GM12878 (cell line): ENCODE measurements around the gene GLB1L2. TPM values are rescaled to one million over a fixed set of nuclear protein-coding genes. Genes with fewer than 3 reads are reported as not detected.

ENCODE experiments used
- ATAC-seq: fragments of 200-7000 bp; cut with Tn5 transposase; 3 replicates; pipeline ENCODE4 v1.9.1; 2020; ENCODE audit warnings: mild to moderate bottlenecking, moderate library complexity
- BruUV-seq: library from RNA; stranded (reverse); fragments of 400-500 nt; replicated peaks from 2 replicates; lab custom pipeline; 2021; lab: Mats Ljungman, UMichigan
- CTCF ChIA-PET: fragments of 300-600 bp; sonication (Branson Sonifier 250); formaldehyde crosslinking; extraction: SDS; loops from one replicate; lab custom pipeline; 2021; ENCODE audit warnings: inconsistent platforms; lab: Yijun Ruan, JAX
- POLR2A ChIA-PET: fragments of 350-600 bp; formaldehyde crosslinking; extraction: SDS; loops from one replicate; lab custom pipeline; 2021; ENCODE audit warnings: inconsistent platforms; lab: Charles Lee
- RAD21 ChIA-PET: fragments of 300-600 bp; sonication (Branson Sonifier 250); formaldehyde crosslinking; loops from one replicate; lab custom pipeline; 2023; ENCODE audit warnings: antibody characterized with exemption; ENCODE audit not compliant: unreplicated experiment; lab: Charles Lee
- SMC1A ChIA-PET: fragments of 300-600 bp; sonication (Branson Sonifier 250); formaldehyde crosslinking; loops from one replicate; lab custom pipeline; 2023; ENCODE audit not compliant: unreplicated experiment, uncharacterized antibody; lab: Charles Lee
- DNase-seq: peaks from one replicate; pipeline ENCODE4 v3.0.0-alpha.2; 2011; ENCODE audit warnings: low read depth, low spot score
- FAIRE-seq: peaks from 3 replicates; lab custom pipeline; 2011; peaks lifted over from hg19 to GRCh38; lab: Jason Lieb, UNC
- H2AFZ ChIP-seq: 2 replicates; pipeline ENCODE4 v1.6.0; 2011; ENCODE audit warnings: low read depth, low read length, control low read depth; ENCODE audit not compliant: control insufficient read depth
- H3K27ac ChIP-seq: 2 replicates; pipeline ENCODE4 v1.5.1; 2011; ENCODE audit warnings: control low read depth; ENCODE audit not compliant: control insufficient read depth, insufficient read depth
- H3K27me3 ChIP-seq, 2 experiments: replicated peaks in 1 of 2; 2 replicates each; pipeline versions ENCODE4 v1.6.0 to v1.6.1; 2011; ENCODE audit warnings: low read length in 1 of 2; ENCODE audit not compliant: control insufficient read depth in 2 of 2, insufficient read depth in 2 of 2
- H3K36me3 ChIP-seq, 2 experiments: 2 replicates each; pipeline ENCODE4 v1.5.1; 2011; ENCODE audit warnings: low read length in 1 of 2; ENCODE audit not compliant: control insufficient read depth in 2 of 2, insufficient read depth in 2 of 2
- H3K4me1 ChIP-seq: 2 replicates; pipeline ENCODE4 v1.6.1; 2011; ENCODE audit warnings: mild to moderate bottlenecking, low read length, moderate library complexity, mixed read lengths; ENCODE audit not compliant: control insufficient read depth, insufficient read depth
- H3K4me2 ChIP-seq: 2 replicates; pipeline ENCODE4 v1.6.0; 2011; ENCODE audit warnings: control low read depth; ENCODE audit not compliant: control insufficient read depth, insufficient read depth
- H3K4me3 ChIP-seq: fragments of 200-600 bp; sonication (generic); 2 replicates; pipeline ENCODE4 v1.5.1; 2016
- H3K79me2 ChIP-seq: 2 replicates; pipeline ENCODE4 v1.6.0; 2011; ENCODE audit warnings: low read length; ENCODE audit not compliant: control insufficient read depth, insufficient read depth
- H3K9ac ChIP-seq: 2 replicates; pipeline ENCODE4 v1.8.0; 2011; ENCODE audit warnings: low read length, control low read depth, mixed read lengths; ENCODE audit not compliant: control insufficient read depth, insufficient read depth
- H3K9me3 ChIP-seq: replicated peaks from 3 replicates; pipeline ENCODE4 v1.5.1; 2011; ENCODE audit warnings: mild to moderate bottlenecking, low read length; ENCODE audit not compliant: control insufficient read depth, insufficient read depth
- H4K20me1 ChIP-seq: 2 replicates; pipeline ENCODE4 v1.6.0; 2011; ENCODE audit not compliant: control insufficient read depth, insufficient read depth
- CREB1 ChIP-seq: IDR thresholded peaks from 2 replicates; pipeline ENCODE4 v1.6.1; 2012; ENCODE audit warnings: low read depth, mild to moderate bottlenecking, inconsistent platforms
- CREM ChIP-seq: IDR thresholded peaks from 2 replicates; pipeline ENCODE4 v1.6.1; 2014; ENCODE audit warnings: antibody characterized with exemption, low read depth
- GABPA ChIP-seq: IDR thresholded peaks from 2 replicates; pipeline ENCODE4 v1.6.1; 2014; ENCODE audit warnings: antibody characterized with exemption, low read depth, mild to moderate bottlenecking, inconsistent platforms
- NRF1 ChIP-seq: conservative IDR thresholded peaks from 2 replicates; pipeline ENCODE4 v1.6.1; 2011; ENCODE audit warnings: mild to moderate bottlenecking, low read depth, low read length, improper control_type of control experiment
- ZBED1 ChIP-seq: IDR thresholded peaks from 2 replicates; pipeline ENCODE4 v1.6.1; 2016; ENCODE audit warnings: borderline replicate concordance
- ZBTB11 ChIP-seq: fragments of 450-650 bp; formaldehyde crosslinking; IDR thresholded peaks from 2 replicates; pipeline ENCODE4 v1.5.0; 2022; ENCODE audit warnings: mild to moderate bottlenecking, missing genetic modification characterization
- WGBS: methylation state at CpG from one replicate; pipeline ENCODE4 v1.1.6; 2016; ENCODE audit warnings: low lambda C conversion rate; ENCODE audit not compliant: insufficient replicate concordance, insufficient coverage; ENCODE audit errors: missing lambda C conversion rate; 5-methylcytosine and 5-hydroxymethylcytosine counted together
- in situ Hi-C: fragments of 300-500 bp; cut with MboI; formaldehyde crosslinking; loops from 9 replicates; pipeline ENCODE4 v1.14.3; 2018; ENCODE audit warnings: mixed read lengths
- intact Hi-C: fragments of 100-400 bp; cut with micrococcal nuclease; formaldehyde crosslinking; loops from one replicate; pipeline ENCODE4 v1.14.2; 2022; ENCODE audit not compliant: unreplicated experiment
- polyA plus RNA-seq, 11 experiments: library from polyadenylated mRNA; depleted of rRNA in 4 of 11; unstranded in 6 of 11; stranded (reverse) in 5 of 11; fragments of >200 nt; fragmentation: Nextera tagmentation in 4 of 11; fragmentation: Illumina TruSeq in 1 of 11; extraction: Ambion mirVana in 4 of 11; extraction: Trizol in 1 of 11; gene quantifications; 1 replicate in 1 of 11; 2 replicates in 10 of 11; pipeline versions ENCODE4 v1.2.1 to v1.2.3, GENCODE V29; 2011 to 2016; ENCODE audit warnings: inconsistent platforms in 2 of 11, missing spikeins in 2 of 11, low read depth in 1 of 11
- total RNA-seq, 4 experiments: library from RNA; depleted of rRNA in 3 of 4; stranded (reverse); fragments of >200 nt in 3 of 4; fragmentation: Illumina TruSeq in 1 of 4; extraction: Trizol in 1 of 4; gene quantifications; 2 replicates each; pipeline versions ENCODE4 v1.2.1 to v1.2.3, GENCODE V29; 2013 to 2021

The GLB1L2 gene
- total and polyA plus RNA-seq, 10 of the 15 experiments (the other 5 are each of a cell fraction or from before 2014, with no cell fraction given): 0.04 to 0.85 (median 0.49) TPM

GRCh38 chr11:134332782-134333181 is 994 bp downstream of the GLB1L2 start:
- H3K27me3 ChIP-seq: peaks cover 0 to 3% of the 10 kb centered on the region in 2 experiments; a peak in 3 of 4 replicates
- intact Hi-C loops (no loop called here), in situ Hi-C loops (no loop called here)
- no peaks in the 10 kb centered on the region for H3K9me3 ChIP-seq
- no peak for DNase-seq
- H3K4me1 ChIP-seq: no peaks in the 10 kb centered on the region; the same call in 1 of the 2 replicates
- ChIA-PET CTCF (no interaction called here), POLR2A (no interaction called here), RAD21 (no interaction called here), SMC1A (no interaction called here)
- no TSS peak for BruUV-seq
- ATAC-seq: no peak
- no peaks in the 10 kb centered on the region for H3K79me2 ChIP-seq
- no peaks in the 10 kb centered on the region for H4K20me1 ChIP-seq
- H2AFZ ChIP-seq: no peak overlapping the region
- H3K4me2 ChIP-seq: no peak overlapping the region
- H3K36me3 ChIP-seq: no peaks in the 10 kb centered on the region
- WGBS: 94% methylated on average over 7 of the region's 7 CpGs
- H3K9ac ChIP-seq: no peak overlapping the region
- FAIRE-seq: no peak
- TF ChIP-seq ZBED1 (no peak), ZBTB11 (CRISPR knock-in tag) (no peak), GABPA (no peak), NRF1 (no peak), CREB1 (no peak), CREM (no peak)
- no peak overlapping the region for H3K27ac ChIP-seq
- no peak overlapping the region for H3K4me3 ChIP-seq
